Neural crest cell (in vitro differentiated cells): Measurements from ENCODE around the gene SNRNP70. TPM values are rescaled to one million over a fixed set of nuclear protein-coding genes. Genes with fewer than 3 reads are reported as not detected.

ENCODE experiments used
- DNase-seq: peaks from one replicate; pipeline ENCODE4 v3.0.0; 2021; ENCODE audit warnings: low read depth, mixed read lengths, low spot score
- H3K27ac Mint-ChIP-seq: one replicate; pipeline ENCODE4 v1.8.0; 2021; ENCODE audit warnings: mild to moderate bottlenecking, mixed read lengths; ENCODE audit not compliant: unreplicated experiment
- H3K27me3 Mint-ChIP-seq: 2 replicates; pipeline ENCODE4 v1.8.0; 2021; ENCODE audit warnings: low read depth, mild to moderate bottlenecking, mixed read lengths
- H3K36me3 Mint-ChIP-seq: 2 replicates; pipeline ENCODE4 v1.8.0; 2021; ENCODE audit warnings: low read depth, mild to moderate bottlenecking, mixed read lengths
- H3K4me1 Mint-ChIP-seq: 2 replicates; pipeline ENCODE4 v1.8.0; 2021; ENCODE audit warnings: mixed read lengths
- H3K4me3 Mint-ChIP-seq: one replicate; pipeline ENCODE4 v1.8.0; 2021; ENCODE audit warnings: mild to moderate bottlenecking, mixed read lengths
- H3K9me3 Mint-ChIP-seq: 2 replicates; pipeline ENCODE4 v1.8.0; 2021; ENCODE audit warnings: mixed read lengths
- total RNA-seq: library from RNA; stranded (reverse); gene quantifications from 2 replicates; pipeline ENCODE4 v1.2.1, GENCODE V29; 2021
- TF ChIP-seq, protein P1 (sequence below): fragments of 200-600 bp; sonication (generic); conservative IDR thresholded peaks from 2 replicates; pipeline ENCODE4 v1.5.0; 2021; ENCODE audit warnings: antibody characterized with exemption, mild to moderate bottlenecking

The SNRNP70 gene
- total RNA-seq, 1 donor from 2014 or later = 303 TPM

DNA sequence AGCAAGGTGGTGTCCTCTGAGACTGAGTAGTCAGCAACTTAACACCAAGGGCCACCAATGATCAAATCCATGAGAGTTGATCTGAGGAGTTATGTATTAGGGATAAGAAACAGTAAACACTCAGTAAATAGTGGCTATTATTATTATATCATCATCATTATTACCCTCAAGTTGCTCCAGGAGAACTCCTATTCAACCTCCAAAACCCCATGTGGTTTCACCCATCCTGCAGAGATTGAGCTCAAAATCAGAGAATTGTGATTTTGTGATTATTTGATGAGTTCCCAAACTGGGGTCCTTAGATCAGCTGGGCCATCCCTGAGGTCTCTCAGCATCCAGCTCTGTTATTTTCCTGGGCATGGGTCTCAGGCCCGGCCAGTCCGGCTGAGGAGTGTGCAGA, 24.3 kb upstream of the SNRNP70 start:
- peaks cover 10% of the 10 kb centered on the region for H3K4me1 Mint-ChIP-seq
- peaks cover 80% of the 10 kb centered on the region for H3K27me3 Mint-ChIP-seq
- H3K27ac Mint-ChIP-seq = no peak overlapping the region
- DNase-seq = no peak
- H3K9me3 Mint-ChIP-seq = no peaks in the 10 kb centered on the region
- peak overlapping the region; percentile 16 for H3K4me3 Mint-ChIP-seq
- H3K36me3 Mint-ChIP-seq = no peaks in the 10 kb centered on the region
- TF ChIP-seq, protein P1, sequence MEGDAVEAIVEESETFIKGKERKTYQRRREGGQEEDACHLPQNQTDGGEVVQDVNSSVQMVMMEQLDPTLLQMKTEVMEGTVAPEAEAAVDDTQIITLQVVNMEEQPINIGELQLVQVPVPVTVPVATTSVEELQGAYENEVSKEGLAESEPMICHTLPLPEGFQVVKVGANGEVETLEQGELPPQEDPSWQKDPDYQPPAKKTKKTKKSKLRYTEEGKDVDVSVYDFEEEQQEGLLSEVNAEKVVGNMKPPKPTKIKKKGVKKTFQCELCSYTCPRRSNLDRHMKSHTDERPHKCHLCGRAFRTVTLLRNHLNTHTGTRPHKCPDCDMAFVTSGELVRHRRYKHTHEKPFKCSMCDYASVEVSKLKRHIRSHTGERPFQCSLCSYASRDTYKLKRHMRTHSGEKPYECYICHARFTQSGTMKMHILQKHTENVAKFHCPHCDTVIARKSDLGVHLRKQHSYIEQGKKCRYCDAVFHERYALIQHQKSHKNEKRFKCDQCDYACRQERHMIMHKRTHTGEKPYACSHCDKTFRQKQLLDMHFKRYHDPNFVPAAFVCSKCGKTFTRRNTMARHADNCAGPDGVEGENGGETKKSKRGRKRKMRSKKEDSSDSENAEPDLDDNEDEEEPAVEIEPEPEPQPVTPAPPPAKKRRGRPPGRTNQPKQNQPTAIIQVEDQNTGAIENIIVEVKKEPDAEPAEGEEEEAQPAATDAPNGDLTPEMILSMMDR = no peak

DNA sequence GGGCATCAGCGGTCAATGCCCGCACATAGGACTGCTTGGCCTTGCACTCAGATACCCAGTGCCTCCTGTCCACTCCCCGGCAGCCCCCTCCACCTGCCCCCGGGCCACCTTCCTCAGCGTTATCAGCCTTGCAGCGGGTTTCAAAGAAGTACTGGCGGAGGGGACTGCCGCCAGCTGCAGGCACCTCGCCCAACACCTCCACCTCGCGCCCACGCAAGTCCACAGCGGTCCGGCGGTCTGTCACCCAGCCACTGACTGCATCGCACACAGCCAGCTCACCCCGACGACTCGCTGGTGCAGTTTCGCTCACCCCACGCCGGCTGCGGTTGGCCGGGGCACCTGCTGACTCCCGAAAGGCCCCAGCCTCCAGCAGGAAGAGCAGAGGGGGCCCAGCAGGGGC, 23.8 kb upstream of the SNRNP70 start:
- peaks cover 80% of the 10 kb centered on the region for H3K27me3 Mint-ChIP-seq
- no peaks in the 10 kb centered on the region for H3K9me3 Mint-ChIP-seq

DNA sequence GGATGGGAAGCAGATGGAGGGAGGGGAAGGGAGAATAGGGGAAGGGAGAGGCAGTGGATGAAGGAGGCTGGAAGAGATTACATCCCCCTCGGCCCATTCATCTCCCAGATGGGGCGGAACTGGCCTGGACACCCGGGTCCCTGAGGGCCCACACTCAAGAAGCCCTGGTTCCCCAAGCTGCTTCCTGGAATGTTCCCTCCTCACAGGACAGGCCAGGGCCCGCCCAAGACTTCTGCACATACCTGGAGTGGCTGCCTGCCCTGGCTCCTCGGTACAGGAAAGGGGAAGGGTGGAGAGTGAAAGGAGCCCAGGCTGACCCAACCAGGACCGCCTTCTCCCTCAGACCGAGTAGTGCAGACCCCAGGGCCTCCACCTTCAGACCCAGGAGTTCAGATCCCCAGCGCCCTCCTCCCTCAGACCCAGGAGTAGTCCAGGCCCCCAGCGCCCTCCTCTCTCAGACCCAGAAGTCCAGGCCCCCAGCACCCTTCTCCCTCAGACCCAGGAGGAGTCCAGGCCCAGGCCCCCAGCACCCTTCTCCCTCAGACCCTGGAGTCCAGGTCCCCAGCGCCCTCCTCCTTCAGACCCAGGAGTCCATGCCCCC, 21.1 kb upstream of the SNRNP70 start:
- no peak for DNase-seq
- TF ChIP-seq, protein P1 = no peak
- no peaks in the 10 kb centered on the region for H3K36me3 Mint-ChIP-seq
- peaks cover 2% of the 10 kb centered on the region for H3K9me3 Mint-ChIP-seq
- H3K27ac Mint-ChIP-seq = no peak overlapping the region
- no peak overlapping the region for H3K4me3 Mint-ChIP-seq
- H3K4me1 Mint-ChIP-seq = no peaks in the 10 kb centered on the region
- H3K27me3 Mint-ChIP-seq = peaks cover 80% of the 10 kb centered on the region

More for the DNA sequence above, 23.8 kb upstream of the SNRNP70 start:
- DNase-seq = no peak
- peaks cover 10% of the 10 kb centered on the region for H3K4me1 Mint-ChIP-seq
- no peak overlapping the region for H3K27ac Mint-ChIP-seq
- TF ChIP-seq, protein P1 = no peak
- no peak overlapping the region for H3K4me3 Mint-ChIP-seq
- H3K36me3 Mint-ChIP-seq = no peaks in the 10 kb centered on the region

DNA sequence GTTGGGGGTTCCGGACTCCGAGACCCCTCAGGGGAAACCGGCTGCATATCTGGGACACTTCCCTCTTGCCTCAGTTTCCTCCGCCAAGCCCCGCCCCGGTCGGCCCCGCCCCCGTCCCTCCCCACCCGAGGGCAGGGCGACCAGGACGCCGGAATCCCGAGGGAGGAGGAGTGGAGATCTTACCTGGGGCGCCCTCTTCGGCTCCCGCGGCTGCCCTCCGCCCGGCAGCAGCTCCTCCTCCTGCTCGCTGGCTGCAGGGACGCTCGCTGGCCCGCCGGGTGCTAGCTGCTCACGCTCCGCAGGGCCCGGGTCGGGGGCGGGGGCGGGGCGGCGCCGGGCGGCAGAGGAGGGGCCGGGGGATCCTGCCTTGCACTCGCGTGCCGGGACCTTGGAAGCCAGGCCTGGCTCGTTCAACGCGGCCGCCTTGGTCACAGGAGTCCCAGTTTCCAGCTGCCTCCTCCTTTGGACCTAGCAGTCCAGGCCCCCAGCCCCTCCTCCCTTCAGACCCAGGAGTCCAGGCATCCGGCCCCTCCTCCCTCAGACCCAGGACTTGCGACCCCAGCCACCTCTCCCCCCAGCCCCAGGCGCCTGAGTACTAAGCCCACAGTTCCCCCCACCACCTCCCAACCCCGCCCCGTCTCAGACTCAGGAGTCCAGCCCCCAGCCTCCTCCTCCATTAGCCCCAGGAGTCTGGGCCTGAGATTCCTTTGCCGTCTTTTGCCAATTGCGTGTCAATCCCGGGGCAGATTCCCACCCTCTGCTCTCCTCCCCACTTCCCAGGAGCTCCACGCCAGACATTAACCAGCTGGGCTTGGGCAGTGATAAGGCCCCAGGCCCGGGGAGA, 20.3 kb upstream of the SNRNP70 start, which contains the start of gene NTF4:
Gene NTF4, minus strand, starts transcription at position 51 of the 844 bp plus-strand sequence. CDS start 2,821 bp downstream, outside the sequence.
- DNase-seq = peak; percentile 56
- TF ChIP-seq, protein P1 = no peak
- Mint-ChIP-seq H3K4me1 (no peaks in the 10 kb centered on the region), H3K27ac (no peak within 1 kb of the TSS), H3K4me3 (no peak within 1 kb of the TSS), H3K27me3 (peaks cover 80% of the 10 kb centered on the region), H3K9me3 (peaks cover 8% of the 10 kb centered on the region), H3K36me3 (no peaks in the 10 kb centered on the region)

DNA sequence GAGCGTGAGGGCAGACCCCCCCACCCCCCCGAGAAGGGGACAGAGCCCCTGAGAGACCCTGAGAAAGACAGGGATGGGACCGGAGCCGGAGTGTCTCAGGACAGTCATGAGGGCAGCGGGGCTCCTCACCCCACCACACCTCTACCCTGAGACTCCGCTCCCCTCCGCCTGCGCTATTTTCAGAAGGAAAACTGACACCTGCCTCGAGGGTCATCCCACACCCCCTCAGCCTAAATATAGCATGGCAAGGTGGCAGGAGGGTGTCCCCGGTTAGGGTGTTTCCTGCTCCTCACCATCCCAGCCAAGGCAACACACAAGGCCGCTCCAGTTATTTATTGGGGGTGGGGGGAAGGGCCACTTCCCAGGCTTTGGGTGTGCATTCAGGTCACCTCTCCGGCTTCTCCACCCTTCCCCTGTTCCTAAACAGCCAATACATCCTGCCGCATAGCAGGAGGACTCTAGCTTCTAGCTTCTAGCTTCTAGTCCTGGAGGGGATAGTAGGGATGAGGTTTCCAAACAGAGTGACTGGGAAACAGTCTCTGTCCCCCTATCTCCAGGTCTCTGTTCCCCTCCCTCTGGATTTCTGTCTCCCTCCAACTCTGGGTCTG, 19.2 kb upstream of the SNRNP70 start:
- Mint-ChIP-seq H3K27ac (no peak overlapping the region), H3K27me3 (peaks cover 80% of the 10 kb centered on the region), H3K4me1 (no peaks in the 10 kb centered on the region), H3K9me3 (peaks cover 13% of the 10 kb centered on the region), H3K4me3 (peak overlapping the region; percentile 66), H3K36me3 (no peaks in the 10 kb centered on the region)
- no peak for DNase-seq
- TF ChIP-seq, protein P1 = no peak
